ENCODE data around the gene THSD4.
"Not testable (repeated sequence)": the region's sequence is repeated elsewhere in the genome, so short reads cannot be mapped to it uniquely, and the experiment has no call there.

GRCh38 chr15:71174360-71174759 is 59.1 kb downstream of the THSD4 start:
- not testable (repeated sequence) for TF ChIP-seq POLR2A (IDR thresholded peaks at IDR 0.05; ENCODE audit: low read depth, low read length); CTCF (conservative IDR thresholded peaks at IDR 0.05; ENCODE audit: low read depth, low read length); RFX5 (IDR thresholded peaks at IDR 0.05; ENCODE audit: low read depth, low read length)

All from IMR-90 (cell line).